Medulla oblongata (tissue), 1 donor: ENCODE results near the gene ARID5A.

ENCODE experiments used
- DNase-seq: peaks from one replicate; pipeline ENCODE4 v3.0.0-alpha.2; 2015; ENCODE audit errors: extremely low spot score

ARID5A gene

GRCh38 chr2:96601382-96602292 is 65.1 kb downstream of the ARID5A start:
- no peak for DNase-seq
